Uterus (tissue), 2 donors: ENCODE measurements around the gene GABRB3.

Experiments
- POLR2A ChIP-seq, 2 donors: fragments of 450-650 bp; IDR thresholded peaks; one replicate each; pipeline ENCODE4 v1.6.1; 2016; ENCODE audit warnings: antibody characterized with exemption in 2 of 2, mild to moderate bottlenecking in 1 of 2, moderate library complexity in 1 of 2
- TF ChIP-seq, protein P1 (sequence below), 4 experiments: fragments of 200-600 bp in 2 of 4; fragments of 450-650 bp in 2 of 4; sonication (generic) in 2 of 4; IDR thresholded peaks; one replicate each; pipeline ENCODE4 v1.5.1; 2016 to 2019; ENCODE audit warnings: antibody characterized with exemption in 4 of 4, mild to moderate bottlenecking in 2 of 4, moderate library complexity in 1 of 4

DNA sequence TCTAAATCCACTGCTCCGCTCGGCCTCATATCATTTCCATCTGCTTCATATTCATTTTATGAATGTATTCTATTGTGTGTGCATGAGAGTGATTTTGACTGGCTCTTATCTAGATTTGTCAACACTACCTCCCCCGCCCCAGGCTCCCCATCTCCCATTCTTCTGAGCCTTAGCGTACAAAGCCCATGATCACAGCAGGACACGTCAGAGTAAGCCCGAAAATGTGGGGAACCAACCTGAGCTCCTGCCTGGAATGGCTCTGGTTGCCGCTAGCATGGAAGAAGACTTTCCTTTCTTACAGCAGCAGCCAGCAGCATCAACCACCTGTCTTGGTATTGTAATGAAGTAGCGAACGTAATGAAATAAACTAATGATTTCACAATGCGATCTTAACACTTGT is 61.4 kb downstream of the GABRB3 start:
- TF ChIP-seq, protein P1, sequence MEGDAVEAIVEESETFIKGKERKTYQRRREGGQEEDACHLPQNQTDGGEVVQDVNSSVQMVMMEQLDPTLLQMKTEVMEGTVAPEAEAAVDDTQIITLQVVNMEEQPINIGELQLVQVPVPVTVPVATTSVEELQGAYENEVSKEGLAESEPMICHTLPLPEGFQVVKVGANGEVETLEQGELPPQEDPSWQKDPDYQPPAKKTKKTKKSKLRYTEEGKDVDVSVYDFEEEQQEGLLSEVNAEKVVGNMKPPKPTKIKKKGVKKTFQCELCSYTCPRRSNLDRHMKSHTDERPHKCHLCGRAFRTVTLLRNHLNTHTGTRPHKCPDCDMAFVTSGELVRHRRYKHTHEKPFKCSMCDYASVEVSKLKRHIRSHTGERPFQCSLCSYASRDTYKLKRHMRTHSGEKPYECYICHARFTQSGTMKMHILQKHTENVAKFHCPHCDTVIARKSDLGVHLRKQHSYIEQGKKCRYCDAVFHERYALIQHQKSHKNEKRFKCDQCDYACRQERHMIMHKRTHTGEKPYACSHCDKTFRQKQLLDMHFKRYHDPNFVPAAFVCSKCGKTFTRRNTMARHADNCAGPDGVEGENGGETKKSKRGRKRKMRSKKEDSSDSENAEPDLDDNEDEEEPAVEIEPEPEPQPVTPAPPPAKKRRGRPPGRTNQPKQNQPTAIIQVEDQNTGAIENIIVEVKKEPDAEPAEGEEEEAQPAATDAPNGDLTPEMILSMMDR (IDR thresholded peaks at IDR 0.05): no peak
- no peak for TF ChIP-seq POLR2A (IDR thresholded peaks at IDR 0.05)
